GM18951 (cell line): ENCODE results near the gene CCDC177.
A peak's percentile ranks its signal among the peaks of the same experiment; 100 is the strongest.

Source experiments
- POLR2A ChIP-seq: IDR thresholded peaks from 4 replicates; pipeline ENCODE4 v1.6.1; 2011; ENCODE audit warnings: mild to moderate bottlenecking; ENCODE audit not compliant: insufficient read length, insufficient read depth; ENCODE audit errors: extremely low read depth
- in situ Hi-C: fragments of 300-500 bp; cut with MboI; formaldehyde crosslinking; loops from one replicate; pipeline ENCODE4 v1.12.0; 2022; ENCODE audit warnings: low sequenced_read_pairs, mixed read lengths, inconsistent platforms; ENCODE audit not compliant: unreplicated experiment

CCDC177 gene

GRCh38 chr14:69574263-69574953 lies at the start of gene CCDC177:
Gene CCDC177 (minus strand): TSS chr14:69574871. CDS start chr14:69573622, 1,249 bp downstream.
- no peak for TF ChIP-seq POLR2A
- in situ Hi-C loops, result no loop called here

- in situ Hi-C loops, result no loop called here
- TF ChIP-seq POLR2A, result no peak
Measured at GRCh38 chr14:69624136-69624535, 49.5 kb upstream of the CCDC177 start.

GRCh38 chr14:69620981-69621380 lies 46.3 kb upstream of the CCDC177 start:
- in situ Hi-C loops, result no loop called here
- TF ChIP-seq POLR2A, result no peak

- TF ChIP-seq POLR2A, result no peak
- in situ Hi-C loops, result no loop called here
Measured at GRCh38 chr14:69620211-69620611, 45.5 kb upstream of the CCDC177 start.

GRCh38 chr14:69619012-69619411 lies 44.3 kb upstream of the CCDC177 start:
- in situ Hi-C loops, result loop anchor here (5.0 kb wide), 1 partner anchor 53 kb away; no protein-coding TSS in a partner anchor

GRCh38 chr14:69617796-69618195 lies 43.1 kb upstream of the CCDC177 start:
- no peak for TF ChIP-seq POLR2A
- in situ Hi-C loops, result loop anchor here (5.0 kb wide), 1 partner anchor 55 kb away; no protein-coding TSS in a partner anchor

More at GRCh38 chr14:69619012-69619411, 44.3 kb upstream of the CCDC177 start:
- TF ChIP-seq POLR2A, result no peak

GRCh38 chr14:69616408-69616773 lies 41.7 kb upstream of the CCDC177 start:
- in situ Hi-C loops, result loop anchor here (5.0 kb wide), 1 partner anchor 56 kb away; no protein-coding TSS in a partner anchor
- TF ChIP-seq POLR2A, result no peak

GRCh38 chr14:69615496-69616407 lies 41.1 kb upstream of the CCDC177 start:
- in situ Hi-C loops, result loop anchor here (5.0 kb wide), 1 partner anchor 57 kb away; no protein-coding TSS in a partner anchor
- TF ChIP-seq POLR2A, result peak; percentile 43

- TF ChIP-seq POLR2A, result no peak
- in situ Hi-C loops, result loop anchor here (5.0 kb wide), 1 partner anchor 57 kb away; no protein-coding TSS in a partner anchor
Measured at GRCh38 chr14:69615121-69615495, 40.4 kb upstream of the CCDC177 start.

GRCh38 chr14:69614592-69614991 lies 39.9 kb upstream of the CCDC177 start:
- no peak for TF ChIP-seq POLR2A
- in situ Hi-C loops, result no loop called here

GRCh38 chr14:69613312-69614073 lies 38.8 kb upstream of the CCDC177 start:
- in situ Hi-C loops, result no loop called here
- no peak for TF ChIP-seq POLR2A

GRCh38 chr14:69612783-69613130 lies 38.1 kb upstream of the CCDC177 start:
- no peak for TF ChIP-seq POLR2A
- in situ Hi-C loops, result no loop called here

GRCh38 chr14:69612014-69612782 lies 37.5 kb upstream of the CCDC177 start:
- in situ Hi-C loops, result no loop called here
- no peak for TF ChIP-seq POLR2A
